Fibroblast of skin of right biceps (primary cell): Measurements from ENCODE around the gene MFN2.

Experiments used
- DNase-seq: peaks from one replicate; pipeline ENCODE4 v3.0.0-alpha.2; 2013

Gene MFN2

DNA sequence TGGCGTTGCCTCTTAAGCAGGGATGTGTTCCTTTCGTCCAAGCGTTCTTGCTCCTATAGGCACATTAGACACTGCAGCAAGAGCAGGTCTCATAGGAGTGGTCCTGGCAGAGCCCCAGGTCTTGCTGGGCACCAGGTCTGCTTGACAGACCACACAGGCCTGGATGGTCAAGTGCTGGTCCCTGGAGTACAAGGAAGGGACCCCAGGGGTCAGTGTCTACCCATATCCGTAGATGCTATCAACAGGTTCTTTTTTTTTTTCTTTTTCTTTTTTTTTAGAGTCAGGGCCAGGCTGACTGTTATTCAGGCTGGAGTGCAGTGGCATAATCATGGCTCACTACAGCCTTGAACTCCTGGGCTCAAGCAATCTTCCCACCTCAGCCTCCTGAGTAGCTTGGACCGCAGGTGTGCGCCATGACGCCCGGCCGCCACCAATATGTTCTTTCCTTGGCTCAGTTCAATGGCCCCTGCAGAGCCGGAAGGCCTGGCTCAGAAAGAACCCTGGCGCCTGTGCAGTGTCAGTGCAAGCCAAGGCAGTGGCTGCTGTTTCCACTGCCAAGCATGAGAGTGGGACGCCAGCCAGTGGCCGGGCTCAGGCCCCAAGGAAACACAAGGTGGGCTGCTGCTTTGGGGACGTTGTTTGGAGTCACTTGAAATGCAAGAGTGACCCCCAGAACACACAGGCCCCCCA is 72.9 kb downstream of the MFN2 start:
- DNase-seq = no peak

DNA sequence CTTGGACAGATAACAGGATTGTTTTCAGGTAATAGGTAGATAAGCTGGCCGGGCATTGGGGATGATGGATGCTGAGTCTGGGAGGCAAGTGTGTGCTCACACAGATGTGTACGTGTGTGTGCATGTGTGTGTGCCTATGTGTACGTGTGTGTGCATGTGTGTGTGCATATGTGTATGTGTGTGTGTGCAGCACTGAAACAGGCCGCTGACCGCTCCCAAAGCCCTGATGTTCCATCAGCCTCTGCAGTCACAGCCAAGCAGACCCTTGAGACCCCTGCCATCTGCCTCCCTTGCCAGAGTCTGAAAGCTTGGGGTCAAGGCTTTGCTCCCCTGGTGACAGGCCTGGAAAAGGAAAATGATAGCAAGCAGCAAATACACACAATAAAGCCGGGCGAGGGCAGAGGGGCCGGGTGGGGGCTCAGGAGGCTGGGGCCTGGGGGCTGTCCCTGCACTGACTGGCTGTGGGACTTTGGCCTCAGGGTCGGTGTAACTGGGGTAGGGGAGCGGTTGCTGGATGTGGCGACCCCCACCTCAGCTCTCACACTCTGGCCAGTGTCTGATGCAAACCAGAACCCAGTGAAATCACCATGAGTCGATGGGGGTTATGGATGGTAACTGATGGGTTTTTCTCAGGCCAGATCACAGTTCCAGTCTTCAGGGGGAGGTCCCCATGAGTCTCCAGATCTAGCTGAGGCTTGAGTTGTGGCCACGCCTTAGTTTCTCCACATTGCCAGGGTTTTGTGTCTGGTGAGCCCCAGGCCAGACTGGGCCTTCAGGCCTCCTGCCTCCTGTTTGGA is 73.7 kb downstream of the MFN2 start:
- DNase-seq = no peak

- no peak for DNase-seq
Measured at GRCh38 chr1:12055259-12055658, 75.0 kb downstream of the MFN2 start.

DNA sequence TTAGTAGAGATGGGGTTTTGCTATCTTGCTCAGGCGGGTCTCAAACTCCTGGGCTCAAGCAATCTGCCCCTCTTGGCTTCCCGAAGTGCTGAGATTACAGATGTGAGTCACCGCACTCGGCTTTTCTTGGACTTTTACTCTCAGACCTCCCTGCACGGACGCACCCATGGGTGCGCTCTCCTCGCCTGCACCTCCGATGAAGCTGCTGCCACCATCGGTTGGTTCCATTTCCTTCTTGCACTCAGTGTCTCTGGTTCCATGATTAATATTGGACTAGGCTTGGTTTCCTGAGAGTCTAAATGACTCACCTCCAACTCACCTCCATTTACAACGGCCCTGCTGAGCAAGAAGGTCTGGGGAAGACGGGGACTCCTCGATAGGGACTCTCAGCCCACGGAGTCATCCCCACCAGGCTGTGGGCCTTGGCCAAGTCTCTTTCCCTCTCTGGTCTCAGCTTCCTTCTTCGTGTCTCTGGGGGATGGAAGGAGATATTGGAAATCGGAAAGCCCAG is 76.1 kb downstream of the MFN2 start:
- no peak for DNase-seq

DNA sequence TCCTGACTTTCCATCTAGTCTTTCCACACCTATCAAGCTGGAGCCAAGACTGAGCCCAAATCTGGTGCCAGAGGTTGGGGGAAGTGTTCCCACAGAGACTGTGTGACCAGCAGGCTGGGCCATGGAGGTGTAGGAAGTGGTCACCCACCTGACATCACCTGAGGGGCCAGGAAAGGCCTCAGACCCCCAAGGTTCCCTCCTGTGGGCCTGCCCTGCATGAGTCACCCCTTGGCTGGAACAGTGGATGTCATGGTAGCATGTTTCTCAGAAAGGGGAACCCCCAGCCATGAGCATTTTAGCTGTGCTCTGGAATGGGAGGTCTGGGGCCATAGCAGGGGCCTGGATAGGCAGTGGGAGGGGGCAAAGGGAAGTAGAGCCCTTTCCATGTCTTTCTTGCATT is 77.1 kb downstream of the MFN2 start:
- no peak for DNase-seq

DNA sequence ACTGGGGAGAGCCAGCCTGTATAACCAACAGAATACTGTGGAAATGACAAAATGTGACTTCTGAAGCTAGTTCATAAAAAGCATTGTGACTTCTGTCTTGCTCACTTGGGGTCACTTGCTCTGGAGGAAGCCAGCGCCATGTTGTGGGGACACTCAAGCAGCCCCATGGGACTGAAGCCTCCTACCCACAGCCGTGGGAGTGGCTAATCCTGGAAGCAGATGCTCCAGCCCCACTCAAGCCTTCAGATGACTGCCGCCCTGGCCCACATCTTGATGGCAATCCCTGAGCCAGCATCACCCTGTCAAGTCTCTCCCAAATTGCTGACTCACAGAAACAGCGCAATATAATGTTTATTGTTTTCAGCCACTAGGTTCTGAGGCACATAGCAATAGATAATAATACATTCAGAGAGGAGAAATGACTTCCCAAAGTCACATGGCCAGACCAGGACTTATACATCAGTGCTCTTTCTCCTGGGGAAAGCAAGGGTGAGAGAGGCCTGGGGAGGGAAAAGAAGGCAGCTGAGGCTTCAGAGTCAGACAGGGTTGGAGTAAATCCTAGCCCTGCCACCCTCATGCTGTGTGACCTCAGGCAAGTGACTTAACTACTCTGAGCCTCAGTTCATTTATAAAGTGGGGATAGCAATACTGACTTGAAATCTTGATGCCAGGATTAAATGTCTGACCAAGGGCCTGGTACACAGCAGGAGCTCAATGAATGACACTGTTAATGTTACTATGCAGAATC is 77.9 kb downstream of the MFN2 start:
- DNase-seq = no peak

DNA sequence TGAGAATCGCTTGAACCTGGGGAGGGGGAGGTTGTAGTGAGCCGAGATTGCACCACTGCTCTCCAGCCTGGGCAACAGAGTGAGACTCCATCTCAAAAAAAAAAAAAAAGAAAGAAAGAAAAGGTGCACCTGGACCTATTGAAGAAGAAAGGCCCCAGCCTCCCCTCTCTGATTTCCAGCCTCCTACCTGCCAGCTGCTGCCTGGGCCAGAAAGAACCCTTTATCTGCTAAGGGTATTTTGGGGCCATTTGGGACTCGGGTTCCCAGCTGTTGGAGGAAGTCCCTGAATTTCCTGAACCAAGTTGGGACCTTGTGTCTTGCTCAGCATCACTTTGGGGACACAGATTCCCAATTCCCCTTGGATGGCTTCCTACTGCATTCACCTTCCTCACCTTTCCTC is 79.0 kb downstream of the MFN2 start:
- DNase-seq = no peak

DNA sequence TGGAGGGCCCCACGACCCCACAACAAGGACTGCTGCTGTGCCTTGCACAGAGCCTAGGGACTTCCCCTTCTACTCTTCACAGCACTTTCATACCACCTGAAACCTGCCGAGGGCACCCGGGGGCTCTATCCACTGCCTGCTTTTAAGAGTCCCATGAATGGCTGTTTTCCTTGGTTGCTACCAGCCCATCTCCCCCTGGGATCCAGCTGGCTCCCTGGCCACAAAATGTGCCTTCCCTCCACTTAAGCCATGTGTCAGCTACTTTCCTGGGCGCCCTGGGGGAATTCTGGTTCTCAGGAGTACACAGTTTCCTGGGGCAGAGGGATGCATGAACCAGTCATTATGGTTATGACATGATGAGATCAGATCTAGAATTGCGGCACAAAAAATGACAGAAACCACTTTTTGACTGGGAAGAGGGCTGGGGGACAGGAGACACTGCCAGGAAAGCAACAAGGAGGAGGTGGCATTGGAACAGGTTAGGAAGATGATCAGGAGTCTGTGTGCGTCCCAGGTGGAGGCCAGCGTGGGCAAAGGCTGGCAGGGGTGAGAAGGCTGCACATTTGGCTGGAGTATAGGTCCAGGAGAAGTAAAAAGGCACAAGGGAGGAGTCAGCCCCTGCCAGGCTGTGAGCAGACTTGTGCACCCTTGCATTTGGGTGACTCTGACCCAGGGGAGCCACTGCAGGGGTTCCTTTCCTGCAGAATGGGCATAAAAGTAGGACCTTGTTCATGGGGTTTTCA is 79.6 kb downstream of the MFN2 start:
- DNase-seq = no peak

DNA sequence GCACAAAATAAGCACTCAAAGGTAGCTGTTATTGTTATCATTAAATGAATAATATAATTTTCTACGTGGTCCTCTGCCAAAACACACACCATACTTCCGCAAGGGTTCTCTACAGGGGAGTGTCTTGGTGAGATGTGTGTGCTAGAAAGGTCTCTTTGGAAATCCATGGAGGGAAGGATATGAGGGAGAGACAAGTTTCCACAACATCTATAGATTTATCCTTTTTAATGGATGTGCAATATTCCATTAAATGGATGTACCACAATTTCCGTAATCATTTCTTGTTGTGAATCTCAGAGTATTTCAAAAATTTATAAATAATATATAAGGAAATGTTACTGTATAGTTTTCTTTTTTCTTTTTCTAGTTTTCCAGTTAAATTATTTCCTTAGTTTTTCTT is 80.3 kb downstream of the MFN2 start:
- DNase-seq = no peak
